Esophagus muscularis mucosa (tissue), 2 donors: ENCODE results near the gene CCBE1.

Experiments used
- EP300 ChIP-seq: sonication (generic); formaldehyde crosslinking; IDR thresholded peaks from one replicate; pipeline ENCODE4 v1.6.1; 2017; ENCODE audit warnings: antibody characterized with exemption
- POLR2A ChIP-seq: fragments of 450-650 bp; IDR thresholded peaks from one replicate; pipeline ENCODE4 v1.6.1; 2017; ENCODE audit warnings: antibody characterized with exemption, moderate library complexity, mild to moderate bottlenecking, low read depth

DNA sequence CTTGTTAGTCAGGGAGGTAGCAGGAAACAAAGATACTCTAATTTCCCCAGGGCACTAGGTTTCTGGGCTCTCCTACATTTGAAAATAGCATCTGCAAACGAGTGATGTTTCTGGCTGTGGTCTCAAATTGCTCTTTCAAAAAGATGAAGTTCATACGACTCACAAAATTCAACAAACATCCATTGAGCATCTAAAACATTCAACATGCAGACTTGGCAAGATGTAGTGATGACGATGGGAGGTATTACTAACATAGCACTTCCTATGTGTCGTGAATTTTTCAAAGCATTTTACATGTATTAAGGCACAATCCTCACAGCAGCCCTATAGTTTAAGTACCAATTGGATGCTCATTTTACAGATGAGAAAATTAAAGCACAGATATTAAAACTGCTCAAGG lies 5.2 kb downstream of the CCBE1 start:
- TF ChIP-seq EP300 (no peak), POLR2A (no peak)
